CD4-positive, alpha-beta T cell (primary cell): Measurements from ENCODE around the gene KAT2A. TPM values are rescaled to one million over a fixed set of nuclear protein-coding genes. Genes with fewer than 3 reads are reported as not detected.

Experiments used
- ATAC-seq: fragments of 200-7000 bp; cut with Tn5 transposase; one replicate; pipeline ENCODE4 v1.10.0; 2022; ENCODE audit warnings: mild to moderate bottlenecking; ENCODE audit not compliant: poor library complexity
- CTCF ChIA-PET: fragments of 350-600 bp; sonication (Branson Sonifier 250); formaldehyde crosslinking; loops from one replicate; lab custom pipeline; 2021; ENCODE audit warnings: antibody characterized with exemption, inconsistent platforms; lab: Charles Lee
- POLR2A ChIA-PET: fragments of 350-600 bp; sonication (Branson Sonifier 250); formaldehyde crosslinking; loops from one replicate; lab custom pipeline; 2021; ENCODE audit warnings: antibody characterized with exemption, inconsistent platforms; lab: Charles Lee
- DNase-seq, 14 experiments: peaks; one replicate each; pipeline ENCODE4 v3.0.0-alpha.2; 2013 to 2020; ENCODE audit warnings: mixed read lengths in 2 of 14
- H3K27ac ChIP-seq, 2 donors: one replicate each; pipeline versions ENCODE4 v1.5.1 to v1.7.0; 2013; ENCODE audit warnings: low read length in 2 of 2, low read depth in 1 of 2, mild to moderate bottlenecking in 1 of 2
- H3K27me3 ChIP-seq, 2 experiments: 1 replicate in 1 of 2; 2 replicates in 1 of 2; pipeline versions ENCODE4 v1.6.1 to v1.7.0; 2013; ENCODE audit warnings: low read length in 2 of 2, control low read depth in 1 of 2, mild to moderate bottlenecking in 1 of 2, moderate library complexity in 1 of 2; ENCODE audit not compliant: insufficient read depth in 2 of 2, control insufficient read depth in 1 of 2
- H3K36me3 ChIP-seq: one replicate; pipeline ENCODE4 v1.6.1; 2013; ENCODE audit warnings: low read length, control low read depth; ENCODE audit not compliant: insufficient read depth
- H3K4me1 ChIP-seq: one replicate; pipeline ENCODE4 v1.6.1; 2013; ENCODE audit warnings: low read length, control low read depth; ENCODE audit not compliant: insufficient read depth
- H3K4me3 ChIP-seq: one replicate; pipeline ENCODE4 v1.5.1; 2013; ENCODE audit warnings: mild to moderate bottlenecking, low read length, moderate library complexity
- H3K9me3 ChIP-seq, 2 experiments: 1 replicate in 1 of 2; 2 replicates in 1 of 2; pipeline versions ENCODE4 v1.6.1 to v1.7.0; 2013; ENCODE audit warnings: low read length in 2 of 2, mild to moderate bottlenecking in 2 of 2, control low read depth in 1 of 2, moderate library complexity in 1 of 2; ENCODE audit not compliant: control insufficient read depth in 1 of 2, insufficient read depth in 1 of 2
- H3K27ac Mint-ChIP-seq: one replicate; pipeline ENCODE4 v1.8.0; 2020; ENCODE audit warnings: mixed read lengths
- H3K27me3 Mint-ChIP-seq: one replicate; pipeline ENCODE4 v1.8.0; 2021; ENCODE audit warnings: mixed read lengths
- H3K36me3 Mint-ChIP-seq: one replicate; pipeline ENCODE4 v1.8.0; 2021; ENCODE audit warnings: low read depth, mixed read lengths
- H3K4me1 Mint-ChIP-seq: one replicate; pipeline ENCODE4 v1.8.0; 2021; ENCODE audit warnings: low read depth, mixed read lengths
- H3K4me3 Mint-ChIP-seq: one replicate; pipeline ENCODE4 v1.8.0; 2020; ENCODE audit warnings: mild to moderate bottlenecking, mixed read lengths
- H3K9me3 Mint-ChIP-seq: one replicate; pipeline ENCODE4 v1.8.0; 2020; ENCODE audit warnings: mixed read lengths
- intact Hi-C, 2 experiments: fragments of 100-400 bp; cut with DNase I in 1 of 2; cut with micrococcal nuclease in 1 of 2; formaldehyde crosslinking; loops; one replicate each; pipeline versions ENCODE4 v1.15.1 to v1.9.0; 2023 to 2025; cut with DNase I, micrococcal nuclease
- total RNA-seq, 174 experiments: library from RNA in 2 of 174; stranded (reverse) in 2 of 174; gene quantifications; one replicate each; pipeline ENCODE4 v1.2.3 and lab custom pipeline; 2021 to 2026
- TF ChIP-seq, protein P1 (sequence below): fragments of 200-600 bp; IDR thresholded peaks from one replicate; pipeline ENCODE4 v1.8.0; 2022; ENCODE audit warnings: antibody characterized with exemption, mild to moderate bottlenecking

The KAT2A gene
- total RNA-seq, 2 experiments from 2014 or later: 38.5 to 42.4 TPM

DNA sequence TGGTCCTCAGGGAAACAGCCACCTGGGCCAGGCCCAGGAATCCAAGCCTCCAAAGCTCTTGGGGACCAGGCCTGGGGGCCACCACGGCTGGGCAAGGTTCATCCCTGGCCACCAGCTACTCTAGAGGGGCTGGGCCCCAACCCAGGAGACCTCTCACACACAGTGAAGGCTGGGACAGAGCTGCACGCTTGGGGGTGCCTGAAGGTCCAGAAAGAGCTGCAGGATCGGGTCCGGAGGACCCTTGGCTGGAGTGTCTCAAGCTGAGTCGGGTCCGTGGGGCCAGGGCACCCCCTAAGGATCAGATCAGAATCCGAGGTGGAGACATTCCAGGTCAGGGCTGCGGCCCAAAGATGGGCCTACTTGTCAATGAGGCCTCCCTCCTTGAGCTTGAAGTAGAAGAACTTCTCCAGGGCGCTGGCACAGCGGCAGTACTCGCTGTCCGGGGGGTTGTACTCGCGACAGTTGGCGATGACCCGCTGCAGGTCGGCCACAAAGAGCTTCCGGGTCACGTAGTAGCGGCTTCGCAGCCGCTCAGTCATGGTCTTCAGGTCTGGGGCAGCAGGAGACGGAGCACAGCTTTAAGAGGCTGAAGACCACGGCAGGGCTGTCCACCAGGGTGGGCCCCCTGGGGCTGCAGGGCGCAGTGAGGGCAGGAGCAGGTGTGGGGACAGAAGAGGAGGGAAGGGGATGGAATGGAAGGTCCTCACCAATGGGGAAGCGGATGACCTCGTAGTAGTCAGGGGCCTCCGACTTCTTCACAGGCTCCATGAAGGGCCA is 7.7 kb downstream of the KAT2A start:
- Mint-ChIP-seq H3K4me3 (peak overlapping the region; percentile 30), H3K4me1 (peaks cover 47% of the 10 kb centered on the region), H3K36me3 (peaks cover 33% of the 10 kb centered on the region), H3K27me3 (no peaks in the 10 kb centered on the region), H3K27ac (peak overlapping the region; percentile 87), H3K9me3 (no peaks in the 10 kb centered on the region)
- H3K36me3 ChIP-seq: peaks cover 39% of the 10 kb centered on the region
- ChIA-PET POLR2A (interaction anchor here (0.7 to 4.4 kb wide), 8 partner anchors 11 to 275 kb away, joined by 3 to 43 read pairs (median 8); partner anchors contain the start of genes CNP, DNAJC7, STAT3 and ZNF385C), CTCF (interaction anchor here (1.0 to 2.0 kb wide), 4 partner anchors 12 to 94 kb away, joined by 3 to 10 read pairs (median 6); partner anchors contain the start of gene NKIRAS2)
- peaks cover 41% of the 10 kb centered on the region for H3K4me1 ChIP-seq
- peak overlapping the region; percentile 66 to 72 for H3K27ac ChIP-seq
- DNase-seq: no peak
- intact Hi-C loops: loop anchor here in 1 of 2 experiments (5.0 kb wide), 1 partner anchor 191 kb away; no protein-coding TSS in a partner anchor
- no peaks in the 10 kb centered on the region for H3K9me3 ChIP-seq
- ATAC-seq: no peak
- no peaks in the 10 kb centered on the region for H3K27me3 ChIP-seq
- TF ChIP-seq, protein P1, sequence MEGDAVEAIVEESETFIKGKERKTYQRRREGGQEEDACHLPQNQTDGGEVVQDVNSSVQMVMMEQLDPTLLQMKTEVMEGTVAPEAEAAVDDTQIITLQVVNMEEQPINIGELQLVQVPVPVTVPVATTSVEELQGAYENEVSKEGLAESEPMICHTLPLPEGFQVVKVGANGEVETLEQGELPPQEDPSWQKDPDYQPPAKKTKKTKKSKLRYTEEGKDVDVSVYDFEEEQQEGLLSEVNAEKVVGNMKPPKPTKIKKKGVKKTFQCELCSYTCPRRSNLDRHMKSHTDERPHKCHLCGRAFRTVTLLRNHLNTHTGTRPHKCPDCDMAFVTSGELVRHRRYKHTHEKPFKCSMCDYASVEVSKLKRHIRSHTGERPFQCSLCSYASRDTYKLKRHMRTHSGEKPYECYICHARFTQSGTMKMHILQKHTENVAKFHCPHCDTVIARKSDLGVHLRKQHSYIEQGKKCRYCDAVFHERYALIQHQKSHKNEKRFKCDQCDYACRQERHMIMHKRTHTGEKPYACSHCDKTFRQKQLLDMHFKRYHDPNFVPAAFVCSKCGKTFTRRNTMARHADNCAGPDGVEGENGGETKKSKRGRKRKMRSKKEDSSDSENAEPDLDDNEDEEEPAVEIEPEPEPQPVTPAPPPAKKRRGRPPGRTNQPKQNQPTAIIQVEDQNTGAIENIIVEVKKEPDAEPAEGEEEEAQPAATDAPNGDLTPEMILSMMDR: no peak
- no peak overlapping the region for H3K4me3 ChIP-seq

DNA sequence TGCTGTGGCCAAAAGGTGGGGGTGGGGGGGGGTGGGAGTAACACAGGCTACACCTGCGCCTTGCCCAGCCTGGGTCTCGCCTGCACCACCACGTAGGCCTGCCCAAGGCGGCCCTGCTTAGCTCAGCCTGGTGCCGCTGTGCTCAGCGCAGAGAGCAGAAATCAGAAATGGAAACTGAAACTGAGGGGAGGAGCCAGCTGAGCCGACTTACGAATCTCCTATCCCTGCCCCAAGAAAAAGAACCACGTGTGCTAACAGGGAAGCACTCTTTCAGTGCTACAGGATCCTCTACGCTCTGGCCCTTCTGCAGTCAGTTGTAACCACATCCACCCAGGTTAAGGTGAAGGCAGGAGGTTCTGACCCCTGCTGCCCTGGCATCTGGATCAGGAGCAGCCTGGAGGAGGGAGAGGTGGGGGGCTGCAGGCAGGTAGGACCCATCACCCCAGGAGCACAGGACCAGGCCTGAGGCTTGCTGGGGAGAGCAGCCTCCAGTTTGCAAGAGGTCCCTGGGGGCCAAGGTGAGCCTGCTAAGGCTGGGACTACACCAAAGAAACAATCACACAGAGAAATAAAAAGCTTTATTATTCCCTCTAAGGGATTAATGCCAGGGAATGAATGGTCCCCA is 8.5 kb downstream of the KAT2A start, which contains the start of gene DHX58:
Gene DHX58 (minus strand): TSS at position 163 of the 625 bp plus-strand sequence. CDS start 822 bp downstream, outside the sequence.
- intact Hi-C loops: loop anchor here in 1 of 2 experiments (5.0 kb wide), 1 partner anchor 190 kb away; no protein-coding TSS in a partner anchor
- peak within 1 kb of the TSS; percentile 87 for H3K27ac Mint-ChIP-seq
- Histone ChIP-seq H3K36me3 (peaks cover 38% of the 10 kb centered on the region), H3K27ac (peak within 1 kb of the TSS; percentile 66 to 79), H3K9me3 (no peaks in the 10 kb centered on the region), H3K27me3 (no peaks in the 10 kb centered on the region), H3K4me1 (peaks cover 48% of the 10 kb centered on the region), H3K4me3 (peak within 1 kb of the TSS; percentile 58)
- no peaks in the 10 kb centered on the region for H3K27me3 Mint-ChIP-seq
- H3K36me3 Mint-ChIP-seq: peaks cover 27% of the 10 kb centered on the region
- peak; percentile 65 to 93 (median 73) for DNase-seq
- ChIA-PET CTCF (interaction anchor here (0.6 to 2.0 kb wide), 5 partner anchors 11 to 93 kb away, joined by 3 to 10 read pairs (median 3); partner anchors contain the start of gene NKIRAS2), POLR2A (interaction anchor here (0.6 to 4.4 kb wide), 17 partner anchors 9 to 497 kb away, joined by 3 to 43 read pairs (median 5); partner anchors contain the start of genes CNP, DNAJC7, GHDC and KAT2A)
- TF ChIP-seq, protein P1: no peak
- H3K4me3 Mint-ChIP-seq: peak within 1 kb of the TSS; percentile 92
- H3K4me1 Mint-ChIP-seq: peaks cover 50% of the 10 kb centered on the region
- ATAC-seq: peak; percentile 79
- no peaks in the 10 kb centered on the region for H3K9me3 Mint-ChIP-seq
